NCI-H187 treated with DMSO at 0.1 percent for 48 hours (cell line): ENCODE results near the gene GATAD1.
"Not testable (repeated sequence)": the region's sequence is repeated elsewhere in the genome, so short reads cannot be mapped to it uniquely, and the experiment has no call there.

Experiments
- DNase-seq: peaks from one replicate; lab custom pipeline; 2025; lab: John Stamatoyannopoulos, UW

Gene GATAD1

DNA sequence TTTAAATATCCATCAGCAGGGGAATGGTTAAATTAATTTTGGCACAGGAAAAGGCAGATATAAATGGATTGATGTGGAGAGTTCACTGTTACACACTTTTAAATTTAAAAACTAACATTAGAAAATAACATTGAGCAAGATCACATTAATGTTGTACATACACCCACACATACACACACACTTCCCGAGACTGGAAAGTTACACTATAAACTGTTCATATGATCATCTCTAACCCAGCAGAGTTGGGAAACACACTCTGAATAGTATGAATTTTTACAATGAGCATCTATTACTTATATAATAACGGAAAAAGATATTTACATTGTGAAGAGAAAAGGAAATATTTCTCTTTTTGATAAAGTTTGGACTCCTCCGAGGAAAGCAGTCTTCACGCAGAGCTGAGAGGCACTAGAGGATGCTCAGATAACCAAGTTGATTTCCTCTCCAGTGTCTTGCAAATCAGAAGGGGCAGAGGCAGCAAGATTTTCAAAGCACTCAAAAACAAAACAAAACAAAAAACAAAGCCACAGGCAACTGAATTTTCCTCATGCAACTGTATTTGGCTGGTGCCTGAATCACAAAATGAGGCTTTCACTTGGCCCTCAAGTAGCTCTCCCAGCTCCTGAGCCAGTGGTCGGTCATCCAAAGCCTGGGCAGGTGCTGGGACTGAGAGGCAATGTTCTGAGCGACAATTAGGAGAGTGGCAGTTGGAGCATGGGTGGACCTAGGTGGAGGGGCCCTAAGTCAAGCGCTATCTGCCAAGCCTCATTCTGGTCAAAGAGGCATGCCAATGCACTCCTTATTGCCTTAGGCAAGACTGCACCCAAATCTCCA lies 10.5 kb upstream of the GATAD1 start:
- DNase-seq, result no peak

DNA sequence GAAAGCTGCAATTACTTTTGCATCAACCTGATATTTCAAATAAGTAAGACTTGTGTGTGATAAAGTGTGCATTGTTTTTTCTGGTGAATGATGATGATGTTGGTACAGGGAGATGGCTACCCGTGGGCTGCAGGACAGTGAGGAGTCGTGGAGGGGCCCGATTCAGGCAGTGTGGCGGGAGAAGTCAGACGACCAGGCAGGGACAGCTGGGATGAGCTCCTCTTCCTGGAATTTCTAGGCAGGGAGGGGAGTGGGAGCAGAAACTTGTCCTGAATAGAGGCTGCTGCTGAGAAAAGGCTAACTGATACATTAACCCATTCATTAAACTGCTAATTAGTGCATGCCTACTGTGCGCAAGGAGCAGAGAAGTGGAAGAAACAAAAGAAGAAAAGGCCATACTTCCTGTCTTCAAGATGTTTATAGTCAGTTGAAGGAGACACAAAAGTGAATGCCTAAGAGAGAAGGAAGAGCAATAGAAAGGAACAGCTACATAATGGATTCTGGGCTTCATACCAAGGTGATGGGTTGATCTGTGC lies 9.3 kb upstream of the GATAD1 start:
- no peak for DNase-seq

- not testable (repeated sequence) for DNase-seq
Measured at GRCh38 chr7:92442720-92443119, 4.6 kb upstream of the GATAD1 start.

DNA sequence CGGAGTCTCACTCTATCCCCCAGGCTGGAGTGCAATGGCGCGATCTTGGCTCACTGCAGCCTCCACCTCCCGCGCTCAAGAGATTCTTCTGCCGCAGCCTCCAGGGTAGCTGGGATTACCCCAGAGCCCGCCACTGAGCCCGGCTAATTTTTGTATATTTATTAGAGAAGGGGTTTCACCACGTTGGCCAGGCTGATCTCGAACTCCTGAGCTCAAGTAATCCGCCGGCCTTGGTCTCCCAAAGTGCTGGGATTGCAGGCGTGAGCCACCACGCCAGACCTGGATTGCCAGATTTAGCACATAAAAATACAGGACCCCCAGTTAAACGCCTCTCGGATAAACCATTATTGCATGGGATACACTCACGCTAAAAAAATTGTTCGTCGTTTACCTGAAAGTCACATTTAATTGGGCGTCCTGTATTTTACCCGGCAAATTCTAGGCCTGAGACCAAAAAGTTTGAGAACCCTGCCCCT lies 375 bp upstream of the GATAD1 start:
- no peak for DNase-seq

GRCh38 chr7:92448205-92448747 lies 994 bp downstream of the GATAD1 start:
- peak; percentile 19 for DNase-seq

GRCh38 chr7:92451645-92452044 lies 4.4 kb downstream of the GATAD1 start:
- DNase-seq, result no peak

GRCh38 chr7:92456236-92456635 lies 9.0 kb downstream of the GATAD1 start:
- DNase-seq, result no peak

- no peak for DNase-seq
Measured at GRCh38 chr7:92460109-92460508, 12.8 kb downstream of the GATAD1 start.

DNA sequence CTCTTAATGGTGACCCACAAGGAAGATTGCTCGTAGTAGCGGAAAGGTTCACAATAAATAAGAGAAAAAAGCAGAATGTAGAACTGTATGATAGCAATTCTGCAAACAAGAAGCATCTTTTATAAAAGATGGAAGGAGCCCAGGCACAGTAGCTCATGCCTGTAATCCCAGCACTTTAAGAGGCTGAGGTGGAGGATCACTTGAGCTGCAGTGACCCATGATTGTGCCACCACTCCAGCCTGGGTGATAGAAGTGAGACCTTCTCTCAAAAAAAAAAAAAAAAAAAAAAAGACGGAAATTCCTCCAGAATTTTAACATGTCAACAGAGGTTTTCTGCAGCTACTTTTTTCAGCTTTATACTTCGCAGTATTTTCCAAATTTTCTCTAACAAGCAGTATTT lies 13.2 kb downstream of the GATAD1 start:
- no peak for DNase-seq

DNA sequence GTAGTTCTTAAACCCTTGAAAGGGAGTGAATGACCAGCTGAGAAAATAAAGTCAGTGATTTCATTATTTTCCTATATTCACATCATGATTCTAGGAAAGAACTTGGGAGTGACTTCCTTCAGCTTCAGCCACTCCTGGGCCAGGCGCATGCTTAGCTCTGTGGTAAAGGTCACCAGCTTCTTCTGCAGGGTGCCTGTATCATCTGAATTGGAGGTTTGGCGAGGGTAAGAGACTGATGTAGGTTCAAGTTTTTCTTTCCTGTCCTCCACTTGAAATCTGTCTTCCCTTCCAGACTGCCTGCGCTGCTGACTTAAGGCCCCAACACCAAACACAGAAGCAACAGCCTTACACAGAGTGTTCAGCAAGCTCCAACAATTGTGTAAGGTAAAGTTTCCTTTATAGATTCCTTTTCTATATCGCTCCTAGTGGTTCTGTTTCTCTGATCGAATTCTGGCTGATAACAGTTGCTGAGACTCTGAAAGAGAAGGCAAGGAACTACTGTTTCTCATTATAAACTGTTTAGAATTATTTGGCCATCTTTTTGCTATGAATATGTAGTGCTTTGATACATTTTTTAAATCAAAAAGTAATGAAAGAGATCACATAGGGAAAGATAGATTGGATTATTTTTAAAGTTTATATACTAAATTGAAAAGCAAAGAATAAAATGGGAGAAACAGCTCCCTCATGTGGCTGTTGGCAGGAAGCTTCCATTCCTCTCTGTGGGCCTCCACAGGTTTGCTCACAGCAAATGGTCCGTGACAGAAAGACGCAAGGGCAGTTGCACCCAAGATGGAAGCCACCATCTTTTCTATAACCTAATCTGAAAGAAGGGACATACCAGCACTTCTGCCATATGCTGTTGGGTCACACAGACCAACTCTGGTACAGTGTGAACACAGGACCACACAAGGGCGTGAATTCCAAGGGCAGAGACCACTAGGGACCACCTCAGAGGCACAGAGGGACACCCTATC lies 14.0 kb downstream of the GATAD1 start:
- no peak for DNase-seq

DNA sequence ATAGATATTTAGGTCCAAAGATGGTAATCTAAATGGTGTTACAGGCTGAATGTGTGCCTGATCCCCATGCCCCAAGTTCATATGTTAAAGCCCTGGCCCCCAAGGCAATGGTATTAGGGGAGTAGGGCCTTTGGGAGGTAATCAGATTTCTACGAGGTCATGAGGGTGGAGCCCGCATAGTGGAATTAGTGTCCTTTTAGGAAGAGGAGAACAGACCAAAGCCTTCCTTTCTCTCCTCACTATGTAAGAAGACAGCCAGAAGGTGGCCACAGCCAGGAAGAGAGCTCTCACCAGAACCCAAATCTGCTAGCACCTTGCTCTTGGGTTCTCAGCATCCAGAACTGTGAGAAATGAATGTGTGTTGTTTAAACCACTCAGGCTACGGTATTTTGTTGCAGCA lies 15.3 kb downstream of the GATAD1 start:
- DNase-seq, result no peak

DNA sequence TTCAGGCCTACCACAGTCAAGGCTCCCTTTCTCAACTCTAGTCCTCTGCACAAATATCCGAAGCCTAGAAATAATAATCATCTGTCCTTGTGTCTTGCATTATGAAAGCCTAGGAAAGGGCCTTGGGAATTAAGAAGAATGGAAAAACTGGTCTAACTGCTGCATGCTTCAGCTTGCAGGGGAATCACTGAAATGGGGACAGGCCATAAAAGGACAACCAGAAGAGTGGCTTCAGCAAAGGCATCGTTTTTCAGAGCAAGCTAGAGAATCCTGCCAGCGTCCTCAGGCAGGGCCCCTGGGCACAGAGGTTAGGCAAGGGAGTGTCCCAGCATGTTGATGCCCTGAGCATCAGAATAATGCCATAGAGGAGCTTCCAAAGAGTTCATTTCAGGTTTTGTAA lies 17.2 kb downstream of the GATAD1 start:
- no peak for DNase-seq

DNA sequence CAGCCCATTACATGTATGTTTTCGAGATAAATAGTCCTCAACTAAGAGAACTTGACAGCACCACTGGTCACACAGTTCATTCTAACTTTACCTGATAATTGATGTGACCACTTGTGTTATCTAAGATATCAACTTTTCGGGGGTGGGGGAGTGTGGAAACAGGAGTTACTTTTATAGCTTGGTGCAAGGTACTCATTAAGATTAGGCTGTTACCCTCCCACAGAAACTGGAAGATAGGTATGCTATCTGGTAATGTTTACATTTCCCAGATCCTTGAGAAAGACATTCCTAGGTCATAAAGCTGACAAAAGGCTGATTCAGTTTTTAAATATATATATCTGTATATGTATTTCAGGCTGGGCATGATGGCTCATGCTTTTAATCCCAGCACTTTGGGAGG lies 19.4 kb downstream of the GATAD1 start:
- DNase-seq, result no peak

GRCh38 chr7:92468589-92468988 lies 21.3 kb downstream of the GATAD1 start:
- not testable (repeated sequence) for DNase-seq

- DNase-seq, result not testable (repeated sequence)
Measured at GRCh38 chr7:92473989-92474388, 26.7 kb downstream of the GATAD1 start.

DNA sequence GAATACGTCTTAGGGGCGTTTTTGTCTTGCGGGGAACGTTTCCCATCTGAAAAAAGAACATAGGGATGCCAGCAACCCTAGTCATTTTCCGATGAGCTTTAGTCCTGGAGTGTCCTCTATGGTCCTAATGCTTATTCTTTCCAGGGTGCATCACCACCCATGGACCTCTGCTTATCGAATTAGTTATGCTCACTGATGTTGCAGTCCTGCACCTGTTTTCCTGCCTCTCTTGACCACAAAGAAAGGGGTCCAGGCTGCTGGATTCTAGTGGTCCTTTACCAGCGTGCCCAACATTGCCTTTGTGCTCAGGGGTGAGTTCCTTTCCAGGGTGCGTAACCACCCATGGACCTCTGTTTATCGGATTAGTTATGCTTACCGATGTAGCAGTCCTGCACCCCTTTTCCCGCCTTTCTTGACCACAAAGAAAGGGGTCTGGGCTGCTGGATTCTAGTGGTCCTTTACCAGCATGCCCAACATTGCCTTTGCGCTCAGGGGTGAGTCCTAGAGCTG lies 28.0 kb downstream of the GATAD1 start:
- DNase-seq, result not testable (repeated sequence)

DNA sequence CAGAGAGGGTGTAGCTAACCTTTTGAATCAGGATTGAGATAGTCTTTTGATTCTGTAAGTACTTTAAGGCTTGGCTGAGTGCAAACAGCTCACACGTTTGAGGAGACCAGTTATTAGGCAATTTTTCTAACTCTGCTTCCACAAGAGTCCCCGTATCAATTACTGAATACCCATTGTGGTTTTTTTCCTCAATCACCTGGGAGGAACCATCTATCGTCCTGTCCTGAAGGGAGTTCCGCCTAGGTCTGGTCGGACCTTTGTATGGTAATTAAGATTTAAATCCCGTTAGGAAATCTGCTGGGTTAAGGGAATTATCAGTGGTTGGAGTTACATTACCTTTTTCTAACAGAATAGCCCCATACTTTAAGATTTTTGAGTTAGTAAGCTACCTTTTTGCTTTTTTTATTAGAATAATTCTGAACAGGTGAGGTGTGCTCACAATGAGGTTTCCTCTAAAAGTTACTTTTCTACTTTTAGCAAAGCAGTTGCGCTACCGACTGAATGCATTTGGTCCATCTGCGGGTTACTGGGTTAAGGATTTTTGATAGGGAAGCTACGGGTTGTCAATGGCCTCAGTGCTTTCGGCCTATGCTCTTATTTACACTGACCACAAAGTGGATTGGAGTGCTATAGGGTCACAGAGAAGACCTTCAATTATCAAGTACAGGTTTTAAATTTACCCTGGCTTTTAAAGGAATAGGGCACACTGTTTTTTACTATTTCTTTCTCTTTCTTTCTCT lies 28.7 kb downstream of the GATAD1 start:
- not testable (repeated sequence) for DNase-seq

DNA sequence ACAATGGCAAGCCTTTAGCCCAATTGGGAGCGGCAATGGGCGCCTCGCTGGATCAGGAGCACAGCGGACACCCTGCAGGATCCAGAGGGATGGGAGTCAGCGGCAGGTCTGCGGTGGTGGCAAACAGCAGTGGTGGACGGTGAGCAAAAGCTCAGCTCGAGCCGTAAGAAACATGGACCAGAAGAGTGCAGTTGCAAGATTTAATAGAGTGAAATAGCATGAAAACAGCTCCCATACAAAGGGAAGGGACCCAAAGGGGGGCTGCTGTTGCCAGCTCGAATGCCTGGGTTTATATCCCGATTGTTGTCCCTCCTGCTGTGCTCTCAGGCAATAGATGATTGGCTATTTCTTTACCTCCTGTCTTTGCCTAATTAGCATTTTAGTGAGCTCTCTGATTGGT lies 30.4 kb downstream of the GATAD1 start, which contains the start of gene ERVW-1:
Gene ERVW-1, minus strand, starts transcription at position 266 of the 400 bp plus-strand sequence. CDS start 7,565 bp downstream, outside the sequence.
- DNase-seq, result not testable (repeated sequence)

DNA sequence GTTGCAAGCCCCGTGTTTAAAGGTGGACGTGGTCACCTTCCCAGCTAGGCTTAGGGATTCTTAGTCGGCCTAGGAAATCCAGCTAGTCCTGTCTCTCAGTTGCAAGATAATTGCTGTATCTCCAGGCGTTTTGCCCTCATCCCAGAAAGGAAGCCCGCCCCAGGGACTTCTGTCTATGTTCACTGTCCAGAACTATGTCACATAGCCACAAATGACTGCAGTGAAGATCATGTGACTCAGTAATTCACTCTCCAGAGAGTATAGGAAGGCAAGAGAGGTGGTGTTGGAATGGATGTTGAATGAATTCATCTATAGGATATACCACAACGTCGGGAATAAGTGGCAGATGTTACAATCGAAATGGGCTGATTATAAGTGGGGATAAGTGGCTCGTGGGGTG lies 30.8 kb downstream of the GATAD1 start:
- DNase-seq, result no peak

DNA sequence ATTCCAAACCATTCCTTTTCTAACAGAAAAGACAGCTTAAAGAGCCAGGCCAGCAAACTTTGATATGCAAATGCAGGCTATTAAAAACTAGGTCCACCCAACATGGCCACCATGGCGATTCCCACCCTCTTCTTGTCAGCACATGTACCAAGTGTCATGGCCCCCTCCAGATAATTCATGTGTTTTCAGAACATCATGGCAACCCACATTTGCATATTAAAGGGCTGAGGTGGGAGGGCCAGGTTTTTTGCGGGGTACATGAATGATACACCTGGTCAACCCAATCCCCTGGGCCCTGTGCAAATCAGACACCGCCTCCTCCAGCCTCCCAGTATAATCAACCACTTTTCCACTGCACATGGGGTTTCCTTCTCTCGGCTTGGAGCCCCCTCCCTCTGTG lies 31.4 kb downstream of the GATAD1 start:
- DNase-seq, result no peak

- DNase-seq, result not testable (repeated sequence)
Measured at GRCh38 chr7:92479146-92479545, 31.9 kb downstream of the GATAD1 start.
